HG02798 (cell line): ENCODE results near the gene PHYKPL.
"Not testable (repeated sequence)": the region's sequence is repeated elsewhere in the genome, so short reads cannot be mapped to it uniquely, and the experiment has no call there.

Source experiments
- ATAC-seq: cut with Tn5 transposase; IDR thresholded peaks from one replicate; pipeline ENCODE4 v1.9.1; 2021; ENCODE audit warnings: mild to moderate bottlenecking; ENCODE audit not compliant: unreplicated experiment, poor library complexity

PHYKPL gene

DNA sequence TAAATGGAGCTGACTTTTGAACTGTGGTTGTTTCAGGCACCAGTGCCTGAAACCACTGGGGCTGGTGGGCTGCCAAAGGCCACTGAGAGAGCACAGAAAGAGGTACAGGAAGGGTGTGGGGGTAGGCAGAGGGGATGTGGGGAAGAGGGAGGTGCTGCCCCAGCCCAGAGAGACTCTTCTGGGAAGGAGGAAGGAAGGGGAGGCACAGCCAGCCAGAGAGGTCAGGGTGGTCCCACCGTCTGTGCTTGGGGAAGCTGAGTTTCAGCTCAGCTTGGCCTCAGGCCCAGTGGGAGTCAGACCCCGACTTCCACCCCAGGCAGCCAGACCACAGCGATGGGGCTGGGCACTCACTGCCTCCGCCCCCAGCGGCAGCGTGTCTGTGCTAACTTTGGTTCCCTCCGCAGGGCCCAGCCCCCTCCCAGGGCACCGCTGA, 8.6 kb upstream of the PHYKPL start:
- ATAC-seq = no peak

- ATAC-seq = no peak
These were observed 8.2 kb upstream of the PHYKPL start for GRCh38 chr5:178240766-178241165.

GRCh38 chr5:178240341-178240741, 7.7 kb upstream of the PHYKPL start:
- ATAC-seq = no peak

DNA sequence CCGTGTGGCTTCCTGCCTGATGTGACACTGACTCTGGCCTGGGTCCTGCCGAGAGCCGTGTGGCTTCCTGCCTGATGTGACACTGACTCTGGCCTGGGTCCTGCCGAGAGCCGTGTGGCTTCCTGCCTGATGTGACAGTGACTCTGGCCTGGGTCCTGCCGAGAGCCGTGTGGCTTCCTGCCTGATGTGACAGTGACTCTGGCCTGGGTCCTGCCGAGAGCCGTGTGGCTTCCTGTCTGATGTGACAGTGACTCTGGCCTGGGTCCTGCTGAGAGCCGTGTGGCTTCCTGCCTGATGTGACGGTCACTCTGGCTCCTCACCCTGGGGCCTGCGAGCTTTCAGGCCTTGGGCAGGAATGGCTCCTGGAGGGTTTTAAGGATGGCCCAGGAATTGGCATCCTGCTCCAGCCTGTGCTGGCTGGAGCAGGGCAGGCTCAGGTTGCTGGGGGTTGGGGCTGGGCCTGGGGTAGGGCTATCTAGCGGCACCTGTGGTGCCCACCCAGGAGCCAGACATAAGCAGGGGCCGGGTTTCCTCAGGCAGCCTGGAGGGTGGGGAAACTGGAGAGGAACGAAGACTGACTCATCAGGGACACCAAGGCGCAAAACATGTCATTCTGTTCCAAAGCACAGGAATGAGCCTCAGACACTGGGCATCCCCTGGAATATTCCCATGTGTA, 7.2 kb upstream of the PHYKPL start:
- not testable (repeated sequence) for ATAC-seq

GRCh38 chr5:178238711-178239592, 6.3 kb upstream of the PHYKPL start:
- no peak for ATAC-seq

- no peak for ATAC-seq
These were observed 5.7 kb upstream of the PHYKPL start for GRCh38 chr5:178238313-178238635.

GRCh38 chr5:178237431-178238312, 5.1 kb upstream of the PHYKPL start:
- ATAC-seq = no peak

- no peak for ATAC-seq
These were observed 4.1 kb upstream of the PHYKPL start for GRCh38 chr5:178236679-178237078.

DNA sequence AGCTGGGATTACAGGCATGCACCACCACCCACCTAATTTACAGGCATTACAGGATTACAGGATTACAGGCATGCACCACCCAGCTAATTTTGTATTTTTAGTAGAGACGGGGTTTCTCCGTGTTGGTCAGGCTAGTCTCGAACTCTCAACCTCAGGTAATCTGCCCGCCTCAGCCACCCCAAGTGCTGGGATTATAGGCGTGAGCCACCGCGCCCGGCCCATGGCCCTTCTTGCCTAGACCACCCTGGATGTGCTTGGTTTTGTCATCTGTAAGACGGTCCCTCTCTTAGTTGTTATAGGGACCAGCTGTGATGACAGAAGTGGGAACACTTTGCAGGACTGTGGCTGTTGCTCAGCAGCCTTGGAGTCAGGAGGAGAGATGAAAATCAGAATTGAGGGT, 3.5 kb upstream of the PHYKPL start:
- ATAC-seq = no peak

- no peak for ATAC-seq
These were observed 3.0 kb upstream of the PHYKPL start for GRCh38 chr5:178235588-178235974.

- no peak for ATAC-seq
These were observed 2.4 kb upstream of the PHYKPL start for GRCh38 chr5:178234750-178235587.

- ATAC-seq = no peak
These were observed 1.6 kb upstream of the PHYKPL start for GRCh38 chr5:178234121-178234749.

DNA sequence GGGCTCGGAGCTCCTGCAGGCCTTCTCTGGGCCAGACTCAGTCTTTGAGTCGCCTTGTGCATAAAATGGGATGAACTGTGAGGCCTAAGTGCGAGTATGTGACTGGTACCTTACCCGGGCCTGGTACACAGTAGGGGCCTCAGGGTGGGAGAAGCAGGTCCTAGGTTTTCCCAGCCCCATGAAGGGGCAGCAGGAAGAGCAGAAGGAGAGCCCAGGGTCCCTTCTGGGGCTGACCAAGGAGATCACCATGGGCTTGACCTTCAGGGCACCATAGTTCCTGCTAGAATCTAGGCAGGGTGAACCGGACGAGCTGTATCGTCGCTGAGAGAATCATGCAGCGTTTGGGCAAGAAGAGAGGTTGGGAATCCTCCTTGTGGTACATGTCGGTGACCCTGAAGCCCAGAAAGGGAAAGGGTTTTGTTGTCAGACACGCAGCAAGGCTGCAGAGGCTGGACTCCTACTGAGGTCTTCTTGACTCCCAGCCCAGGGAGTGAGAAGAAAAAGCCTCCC, 373 bp upstream of the PHYKPL start:
- ATAC-seq = no peak

GRCh38 chr5:178231539-178232123, 971 bp downstream of the PHYKPL start:
- no peak for ATAC-seq

DNA sequence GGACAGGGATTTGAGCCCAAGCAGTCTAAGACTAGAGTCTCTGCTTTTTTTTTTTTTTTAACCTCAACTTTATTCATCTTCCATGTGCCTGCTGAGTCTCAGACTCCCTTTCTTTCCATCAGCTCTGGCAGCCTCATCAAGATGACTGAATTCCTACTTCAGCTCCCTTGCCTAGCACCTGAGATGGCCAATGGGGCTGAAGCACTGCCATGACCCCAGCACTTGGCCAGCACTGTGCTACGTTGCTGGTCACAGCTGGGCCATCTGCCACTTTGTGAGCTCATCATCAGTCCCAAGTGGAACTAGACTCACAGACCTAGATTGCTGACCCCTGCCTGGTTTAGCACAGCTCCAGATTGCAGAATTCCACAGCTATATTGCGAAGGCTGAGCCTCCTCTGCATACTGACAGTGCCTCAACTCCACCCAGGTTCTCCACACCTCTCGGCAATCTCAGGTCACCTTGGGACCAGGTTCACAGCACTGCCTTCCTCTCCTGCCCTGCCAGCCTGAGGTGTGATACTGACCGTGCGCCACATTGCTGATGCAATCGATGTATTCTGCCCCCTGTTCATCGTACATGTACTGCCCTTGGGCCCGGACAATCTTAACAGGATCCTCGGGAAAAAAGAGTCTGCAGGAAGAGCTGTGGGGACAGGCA, 1.6 kb downstream of the PHYKPL start:
- no peak for ATAC-seq

DNA sequence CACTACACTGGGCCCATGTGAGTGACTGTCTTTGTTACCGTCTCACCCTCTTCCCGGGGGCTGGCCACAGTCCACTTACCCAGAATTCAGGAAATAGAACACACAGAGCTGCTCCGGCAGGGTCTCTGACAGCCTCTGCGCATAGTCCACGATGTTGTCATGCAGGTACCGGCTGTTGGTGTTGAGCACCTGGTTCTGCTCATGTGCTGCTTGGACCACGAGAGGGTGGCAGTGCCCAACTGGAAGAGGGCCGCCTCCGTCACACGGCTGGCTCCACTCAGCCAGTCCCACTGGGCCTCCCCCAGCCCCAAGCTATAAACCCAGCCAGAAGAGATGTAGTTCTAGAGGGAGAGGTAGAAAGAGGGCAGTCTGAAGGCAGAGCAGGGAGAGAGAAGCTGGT, 2.7 kb downstream of the PHYKPL start:
- ATAC-seq = no peak

DNA sequence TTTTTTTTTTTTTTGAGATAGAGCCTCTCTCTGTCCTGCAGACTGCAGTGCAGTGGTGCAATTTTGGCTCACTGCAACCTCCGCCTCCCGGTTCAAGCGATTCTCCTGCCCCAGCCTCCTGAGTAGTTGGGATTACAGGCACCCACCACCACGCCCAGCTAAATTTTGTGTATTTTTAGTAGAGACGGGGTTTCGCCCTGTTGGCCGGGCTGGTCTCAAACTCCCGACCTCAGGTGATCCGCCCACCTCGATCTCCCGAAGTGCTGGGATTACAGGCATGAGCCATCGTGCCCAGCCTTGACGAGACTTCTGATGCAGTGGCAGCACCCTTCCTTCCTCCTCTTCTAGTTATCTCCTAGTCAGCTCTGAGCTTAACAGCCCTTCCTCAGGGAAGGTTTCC, 3.5 kb downstream of the PHYKPL start:
- not testable (repeated sequence) for ATAC-seq

GRCh38 chr5:178228609-178229008, 4.0 kb downstream of the PHYKPL start:
- no peak for ATAC-seq
